ENCODE data around the gene CDKN2D.
"Not testable (repeated sequence)": the region's sequence is repeated elsewhere in the genome, so short reads cannot be mapped to it uniquely, and the experiment has no call there.

DNA sequence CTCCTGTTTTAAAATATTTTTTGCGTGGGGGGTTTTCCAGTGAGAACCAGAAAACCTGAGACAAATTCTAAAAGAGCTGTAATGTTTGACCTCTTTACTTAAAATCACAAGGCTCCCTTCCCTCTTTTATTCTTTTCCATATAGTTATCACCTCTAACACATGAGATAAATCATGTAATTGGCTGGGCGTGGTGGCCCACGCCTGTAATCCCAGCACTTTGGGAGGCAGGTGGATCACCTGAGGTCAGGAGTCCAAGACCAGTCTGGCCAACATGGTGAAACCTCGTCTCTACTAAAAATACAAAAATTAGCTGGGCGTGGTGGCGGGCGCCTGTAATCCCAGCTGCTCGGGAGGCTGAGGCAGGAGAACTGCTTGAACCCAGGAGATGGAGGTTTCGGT is 17.8 kb downstream of the CDKN2D start:
- TF ChIP-seq, protein P1, sequence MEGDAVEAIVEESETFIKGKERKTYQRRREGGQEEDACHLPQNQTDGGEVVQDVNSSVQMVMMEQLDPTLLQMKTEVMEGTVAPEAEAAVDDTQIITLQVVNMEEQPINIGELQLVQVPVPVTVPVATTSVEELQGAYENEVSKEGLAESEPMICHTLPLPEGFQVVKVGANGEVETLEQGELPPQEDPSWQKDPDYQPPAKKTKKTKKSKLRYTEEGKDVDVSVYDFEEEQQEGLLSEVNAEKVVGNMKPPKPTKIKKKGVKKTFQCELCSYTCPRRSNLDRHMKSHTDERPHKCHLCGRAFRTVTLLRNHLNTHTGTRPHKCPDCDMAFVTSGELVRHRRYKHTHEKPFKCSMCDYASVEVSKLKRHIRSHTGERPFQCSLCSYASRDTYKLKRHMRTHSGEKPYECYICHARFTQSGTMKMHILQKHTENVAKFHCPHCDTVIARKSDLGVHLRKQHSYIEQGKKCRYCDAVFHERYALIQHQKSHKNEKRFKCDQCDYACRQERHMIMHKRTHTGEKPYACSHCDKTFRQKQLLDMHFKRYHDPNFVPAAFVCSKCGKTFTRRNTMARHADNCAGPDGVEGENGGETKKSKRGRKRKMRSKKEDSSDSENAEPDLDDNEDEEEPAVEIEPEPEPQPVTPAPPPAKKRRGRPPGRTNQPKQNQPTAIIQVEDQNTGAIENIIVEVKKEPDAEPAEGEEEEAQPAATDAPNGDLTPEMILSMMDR (IDR thresholded peaks at IDR 0.05; ENCODE audit: poor library complexity): not testable (repeated sequence)
- TF ChIP-seq EZH2phosphoT487 (IDR thresholded peaks at IDR 0.05; ENCODE audit: low read depth, severe bottlenecking, unreplicated experiment); EZH2 (IDR thresholded peaks at IDR 0.05; ENCODE audit: borderline replicate concordance): not testable (repeated sequence)

Data from hepatocyte (in vitro differentiated cells).